PC-9 (cell line): ENCODE results near the gene DFFA. TPM values are rescaled to one million over a fixed set of nuclear protein-coding genes. Genes with fewer than 3 reads are reported as not detected.
A peak's percentile ranks its signal among the peaks of the same experiment; 100 is the strongest.
"Not testable (repeated sequence)": the region's sequence is repeated elsewhere in the genome, so short reads cannot be mapped to it uniquely, and the experiment has no call there.

Source experiments
- BruUV-seq: library from RNA; stranded (reverse); fragments of 400-500 nt; replicated peaks from 2 replicates; lab custom pipeline; 2021; lab: Mats Ljungman, UMichigan
- CTCF ChIA-PET: fragments of 300-600 bp; sonication (Branson Sonifier 250); formaldehyde crosslinking; loops from one replicate; lab custom pipeline; 2022; ENCODE audit warnings: antibody characterized with exemption; lab: Charles Lee
- POLR2A ChIA-PET: fragments of 300-600 bp; sonication (Branson Sonifier 250); formaldehyde crosslinking; loops from one replicate; lab custom pipeline; 2022; ENCODE audit warnings: antibody characterized with exemption; ENCODE audit not compliant: unreplicated experiment; lab: Charles Lee
- DNase-seq, 2 experiments: peaks; one replicate each; pipeline versions ENCODE4 v3.0.0 to v3.0.0-alpha.2; 2015 to 2022; ENCODE audit warnings: mixed read lengths in 1 of 2
- H2AFZ ChIP-seq: fragments of 200-600 bp; sonication (generic); 2 replicates; pipeline ENCODE4 v1.8.1; 2017; ENCODE audit warnings: antibody characterized with exemption
- H3F3A ChIP-seq: fragments of 200-600 bp; sonication (generic); 2 replicates; pipeline ENCODE4 v1.8.1; 2017; ENCODE audit warnings: antibody characterized with exemption, mild to moderate bottlenecking, low read depth; ENCODE audit not compliant: insufficient read depth
- H3K27ac ChIP-seq: fragments of 200-600 bp; sonication (generic); 2 replicates; pipeline ENCODE4 v1.6.1; 2016; ENCODE audit warnings: mixed run types
- H3K27me3 ChIP-seq: fragments of 200-600 bp; sonication (generic); 2 replicates; pipeline ENCODE4 v1.6.1; 2016; ENCODE audit warnings: low read depth, mixed run types; ENCODE audit not compliant: insufficient read depth
- H3K36me3 ChIP-seq: fragments of 200-600 bp; sonication (generic); 2 replicates; pipeline ENCODE4 v1.6.1; 2016; ENCODE audit warnings: low read depth, mixed run types
- H3K4me1 ChIP-seq: fragments of 200-600 bp; sonication (generic); replicated peaks from 2 replicates; pipeline ENCODE4 v1.6.1; 2016; ENCODE audit warnings: mixed run types; ENCODE audit not compliant: insufficient read depth
- H3K4me2 ChIP-seq: fragments of 200-600 bp; sonication (generic); 2 replicates; pipeline ENCODE4 v1.6.1; 2017; ENCODE audit warnings: mixed run types
- H3K4me3 ChIP-seq: fragments of 200-600 bp; sonication (generic); 2 replicates; pipeline ENCODE4 v1.6.1; 2016; ENCODE audit warnings: mixed run types
- H3K79me2 ChIP-seq: fragments of 200-600 bp; sonication (generic); 2 replicates; pipeline ENCODE4 v1.6.1; 2017; ENCODE audit warnings: low read depth, mixed run types
- H3K9me2 ChIP-seq: fragments of 200-600 bp; sonication (generic); 2 replicates; pipeline ENCODE4 v1.8.1; 2017; ENCODE audit warnings: mild to moderate bottlenecking; ENCODE audit not compliant: insufficient read depth
- H3K9me3 ChIP-seq: fragments of 200-600 bp; sonication (generic); 2 replicates; pipeline ENCODE4 v1.8.1; 2016; ENCODE audit warnings: low read depth; ENCODE audit not compliant: insufficient read depth
- H4K20me1 ChIP-seq: fragments of 200-600 bp; sonication (generic); 2 replicates; pipeline ENCODE4 v1.8.1; 2017; ENCODE audit not compliant: insufficient read depth
- EZH2 ChIP-seq: fragments of 200-600 bp; sonication (generic); IDR thresholded peaks from 2 replicates; pipeline ENCODE4 v1.8.0; 2017; ENCODE audit warnings: antibody characterized with exemption, low read depth
- intact Hi-C: fragments of 100-400 bp; cut with micrococcal nuclease; formaldehyde crosslinking; loops from one replicate; pipeline ENCODE4 v1.10.0; 2022; ENCODE audit not compliant: unreplicated experiment
- total RNA-seq: library from RNA; stranded (reverse); gene quantifications from 2 replicates; pipeline ENCODE4 v1.2.3, GENCODE V29; 2021
- TF ChIP-seq, protein P1 (sequence below): fragments of 200-600 bp; sonication (generic); conservative IDR thresholded peaks from 2 replicates; pipeline ENCODE4 v1.6.1; 2017; ENCODE audit warnings: mixed run types, antibody characterized with exemption, mild to moderate bottlenecking, moderate library complexity

The DFFA gene
- total RNA-seq, 1 experiment from 2014 or later, result 35.2 TPM

DNA sequence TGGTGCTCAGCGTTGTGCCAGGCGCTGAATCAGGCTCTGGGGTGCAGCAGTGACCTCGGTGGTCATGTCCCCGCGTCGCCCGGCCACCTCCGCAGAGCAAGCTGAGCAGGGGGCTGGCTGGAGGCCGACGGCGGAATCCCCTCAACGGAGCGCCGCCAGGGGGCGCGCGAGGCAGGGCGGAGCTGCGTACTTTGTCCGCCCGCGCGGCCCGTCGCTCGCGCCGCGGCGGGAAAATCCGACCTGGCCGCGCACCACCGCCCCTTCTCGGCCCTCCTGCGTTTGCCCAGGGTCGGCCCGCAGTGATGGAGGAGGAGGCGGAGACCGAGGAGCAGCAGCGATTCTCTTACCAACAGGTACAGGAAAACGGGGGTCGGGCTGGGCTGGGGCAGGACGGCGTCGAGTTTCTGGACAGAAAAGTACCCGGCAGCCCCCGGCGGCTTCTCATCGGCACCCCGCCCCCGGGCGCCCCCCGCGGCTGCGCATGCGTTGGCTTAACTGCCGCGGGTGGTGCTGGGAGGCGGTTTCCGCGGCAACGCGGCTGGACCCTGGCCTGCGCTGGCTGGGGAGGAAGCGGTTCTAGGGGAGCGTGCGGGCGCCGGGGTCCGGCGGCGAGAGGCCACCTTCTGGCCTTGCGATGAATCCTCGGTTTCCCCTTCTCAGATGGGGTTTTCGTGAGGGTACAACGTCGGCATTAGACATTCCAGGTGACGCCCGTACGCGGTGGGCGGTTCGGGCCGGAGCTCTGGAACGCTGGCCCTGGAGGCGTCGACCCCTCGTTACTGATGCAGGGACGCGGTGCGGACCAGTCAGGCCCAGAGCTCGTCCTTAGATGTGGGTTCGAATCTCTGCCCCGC lies 41.9 kb downstream of the DFFA start, which contains the start of gene CENPS:
Gene CENPS, plus strand, starts transcription at position 218 of the 854 bp plus-strand sequence. Its CDS starts 85 bp downstream, at position 303.
- Histone ChIP-seq H3K9me2 (no peaks in the 10 kb centered on the region), H3K27me3 (no peaks in the 10 kb centered on the region), H3K79me2 (peaks cover 13% of the 10 kb centered on the region), H3K9me3 (no peaks in the 10 kb centered on the region), H4K20me1 (no peaks in the 10 kb centered on the region), H3F3A (no peaks in the 10 kb centered on the region; the same call in 1 of the 2 replicates), H3K4me2 (peak within 1 kb of the TSS; percentile 86), H3K4me3 (peak within 1 kb of the TSS; percentile 71), H2AFZ (peak within 1 kb of the TSS; percentile 93), H3K36me3 (no peaks in the 10 kb centered on the region), H3K4me1 (peaks cover 10% of the 10 kb centered on the region), H3K27ac (peak within 1 kb of the TSS; percentile 26; the same call in 1 of the 2 replicates)
- ChIA-PET CTCF (interaction anchor here (0.6 to 3.3 kb wide), 3 partner anchors 36 to 64 kb away, joined by 3 to 19 read pairs (median 4); no protein-coding TSS in a partner anchor), POLR2A (interaction anchor here (0.5 to 0.6 kb wide), 2 partner anchors 64 to 397 kb away, joined by 3 read pairs; no protein-coding TSS in a partner anchor)
- TSS peak; percentile 60 for BruUV-seq
- no peak for TF ChIP-seq EZH2
- TF ChIP-seq, protein P1, sequence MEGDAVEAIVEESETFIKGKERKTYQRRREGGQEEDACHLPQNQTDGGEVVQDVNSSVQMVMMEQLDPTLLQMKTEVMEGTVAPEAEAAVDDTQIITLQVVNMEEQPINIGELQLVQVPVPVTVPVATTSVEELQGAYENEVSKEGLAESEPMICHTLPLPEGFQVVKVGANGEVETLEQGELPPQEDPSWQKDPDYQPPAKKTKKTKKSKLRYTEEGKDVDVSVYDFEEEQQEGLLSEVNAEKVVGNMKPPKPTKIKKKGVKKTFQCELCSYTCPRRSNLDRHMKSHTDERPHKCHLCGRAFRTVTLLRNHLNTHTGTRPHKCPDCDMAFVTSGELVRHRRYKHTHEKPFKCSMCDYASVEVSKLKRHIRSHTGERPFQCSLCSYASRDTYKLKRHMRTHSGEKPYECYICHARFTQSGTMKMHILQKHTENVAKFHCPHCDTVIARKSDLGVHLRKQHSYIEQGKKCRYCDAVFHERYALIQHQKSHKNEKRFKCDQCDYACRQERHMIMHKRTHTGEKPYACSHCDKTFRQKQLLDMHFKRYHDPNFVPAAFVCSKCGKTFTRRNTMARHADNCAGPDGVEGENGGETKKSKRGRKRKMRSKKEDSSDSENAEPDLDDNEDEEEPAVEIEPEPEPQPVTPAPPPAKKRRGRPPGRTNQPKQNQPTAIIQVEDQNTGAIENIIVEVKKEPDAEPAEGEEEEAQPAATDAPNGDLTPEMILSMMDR, result peak; percentile 82
- peak; percentile 65 to 90 for DNase-seq
- intact Hi-C loops, result loop anchor here (1.0 to 2.0 kb wide), 3 partner anchors 44 to 605 kb away; partner anchors contain the start of gene PEX14

DNA sequence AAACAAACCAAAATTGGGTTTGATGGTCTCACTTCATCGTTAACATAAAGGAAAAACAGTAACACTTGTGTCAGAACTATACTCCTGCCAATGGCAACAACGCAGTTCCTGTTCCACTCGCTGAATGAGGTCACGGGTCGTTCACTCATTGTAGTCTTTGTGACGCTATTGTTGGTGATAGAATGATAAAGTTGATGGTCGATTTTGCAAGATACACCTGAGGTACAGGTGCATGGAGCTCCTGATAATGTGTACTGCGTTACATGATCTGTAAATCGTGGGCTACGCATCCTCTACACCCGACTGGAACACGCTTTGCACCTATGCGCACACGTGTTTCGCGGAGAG lies 42.5 kb downstream of the DFFA start:
- H3K27ac ChIP-seq, result no peak overlapping the region

DNA sequence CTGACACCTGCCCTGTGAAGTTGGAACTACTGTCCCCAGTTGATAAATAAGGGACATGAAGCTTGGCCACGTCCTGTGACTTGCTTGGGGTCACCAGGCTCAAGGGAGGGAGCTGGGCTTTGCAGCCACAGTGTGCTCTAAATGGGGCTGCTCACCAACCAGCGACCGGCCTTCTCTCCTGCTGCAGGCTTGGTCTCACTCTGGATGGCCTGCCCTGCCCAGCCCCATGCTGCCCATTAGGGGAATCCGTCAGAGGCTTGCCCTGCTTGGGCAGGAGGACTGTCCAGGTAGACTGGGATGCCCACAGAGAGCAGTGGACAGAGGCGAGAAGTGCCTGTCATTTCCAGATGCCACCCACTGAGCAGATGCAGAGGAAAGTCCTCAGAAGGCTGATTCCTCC lies 43.3 kb downstream of the DFFA start:
- ChIA-PET CTCF (interaction anchor here (1.0 to 3.3 kb wide), 3 partner anchors 51 to 65 kb away, joined by 3 to 19 read pairs (median 3); no protein-coding TSS in a partner anchor), POLR2A (no interaction called here)
- Histone ChIP-seq H4K20me1 (no peaks in the 10 kb centered on the region), H3K36me3 (no peaks in the 10 kb centered on the region), H3K4me3 (no peak overlapping the region), H3K27ac (no peak overlapping the region), H3K4me1 (peaks cover 10% of the 10 kb centered on the region), H3K4me2 (no peak overlapping the region), H3K9me2 (no peaks in the 10 kb centered on the region), H3F3A (no peaks in the 10 kb centered on the region; the same call in 1 of the 2 replicates), H3K79me2 (peaks cover 13% of the 10 kb centered on the region), H3K27me3 (no peaks in the 10 kb centered on the region), H3K9me3 (no peaks in the 10 kb centered on the region), H2AFZ (no peak overlapping the region)
- DNase-seq, result no peak
- no peak for TF ChIP-seq EZH2
- TF ChIP-seq, protein P1, result no peak
- intact Hi-C loops, result loop anchor here (1.0 to 5.0 kb wide), 5 partner anchors 52 to 812 kb away; partner anchors contain the start of genes KIF1B, LZIC and NMNAT1
- BruUV-seq, result no TSS peak

More for the DNA sequence above, 42.5 kb downstream of the DFFA start:
- Histone ChIP-seq H3K27me3 (no peaks in the 10 kb centered on the region), H3K4me3 (peak overlapping the region; percentile 71), H3K4me1 (peaks cover 10% of the 10 kb centered on the region), H3K4me2 (peak overlapping the region; percentile 86), H2AFZ (peak overlapping the region; percentile 93), H3K79me2 (peaks cover 13% of the 10 kb centered on the region), H3K9me3 (no peaks in the 10 kb centered on the region), H4K20me1 (no peaks in the 10 kb centered on the region), H3F3A (no peaks in the 10 kb centered on the region; the same call in 1 of the 2 replicates), H3K36me3 (no peaks in the 10 kb centered on the region), H3K9me2 (no peaks in the 10 kb centered on the region)
- CTCF ChIA-PET, result interaction anchor here (0.6 to 3.3 kb wide), 3 partner anchors 43 to 64 kb away, joined by 3 to 19 read pairs (median 3); no protein-coding TSS in a partner anchor
- intact Hi-C loops, result loop anchor here (1.0 to 5.0 kb wide), 5 partner anchors 45 to 813 kb away; partner anchors contain the start of genes LZIC, NMNAT1 and PEX14
- BruUV-seq, result no TSS peak
- POLR2A ChIA-PET, result interaction anchor here (0.5 kb wide), 1 partner anchor 64 kb away, joined by 3 read pairs; no protein-coding TSS in a partner anchor
- TF ChIP-seq EZH2, result no peak
- TF ChIP-seq, protein P1, result no peak
- no peak for DNase-seq

DNA sequence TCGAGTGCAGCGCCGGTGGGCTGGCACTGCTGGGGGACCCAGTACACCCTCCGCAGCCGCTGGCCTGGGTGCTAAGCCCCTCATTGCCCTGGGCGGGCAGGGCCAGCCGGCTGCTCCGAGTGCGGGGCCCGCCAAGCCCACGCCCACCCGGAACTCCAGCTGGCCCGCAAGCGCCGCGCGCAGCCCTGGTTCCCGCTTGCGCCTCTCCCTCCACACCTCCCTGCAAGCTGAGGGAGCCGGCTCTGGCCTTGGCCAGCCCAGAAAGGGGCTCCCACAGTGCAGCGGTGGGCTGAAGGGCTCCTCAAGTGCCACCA lies 45.8 kb downstream of the DFFA start:
- CTCF ChIA-PET, H3K9me3 ChIP-seq, DNase-seq, POLR2A ChIA-PET, H3K4me3 ChIP-seq, H4K20me1 ChIP-seq, H3K4me2 ChIP-seq, BruUV-seq, H3K27ac ChIP-seq, H3F3A ChIP-seq, H3K27me3 ChIP-seq, H3K36me3 ChIP-seq, H3K9me2 ChIP-seq, H3K79me2 ChIP-seq, H2AFZ ChIP-seq, H3K4me1 ChIP-seq: not testable (repeated sequence)
- intact Hi-C loops, result loop anchor here (5.0 kb wide), 2 partner anchors 484 to 809 kb away; partner anchors contain the start of genes LZIC and NMNAT1
